Ectodermal cell (in vitro differentiated cells): Measurements from ENCODE around the gene CLDN19.
A peak's percentile ranks its signal among the peaks of the same experiment; 100 is the strongest.

Experiments
- H3K27ac ChIP-seq: 2 replicates; pipeline ENCODE4 v1.7.0; 2013; ENCODE audit warnings: mild to moderate bottlenecking, low read depth, low read length; ENCODE audit not compliant: insufficient read depth, poor library complexity, severe bottlenecking
- H3K27me3 ChIP-seq: 2 replicates; pipeline ENCODE4 v1.7.0; 2013; ENCODE audit warnings: mild to moderate bottlenecking, low read length; ENCODE audit not compliant: insufficient read depth, control insufficient read depth, poor library complexity, severe bottlenecking
- H3K36me3 ChIP-seq: one replicate; pipeline ENCODE4 v1.7.0; 2013; ENCODE audit warnings: low read length; ENCODE audit not compliant: control insufficient read depth, insufficient read depth
- H3K4me1 ChIP-seq: one replicate; pipeline ENCODE4 v1.7.0; 2013; ENCODE audit warnings: low read length; ENCODE audit not compliant: control insufficient read depth, insufficient read depth
- H3K4me3 ChIP-seq: 2 replicates; pipeline ENCODE4 v1.7.0; 2013; ENCODE audit warnings: low read depth, low read length, control low read depth; ENCODE audit not compliant: insufficient read depth
- H3K9me3 ChIP-seq: 2 replicates; pipeline ENCODE4 v1.7.0; 2013; ENCODE audit warnings: mild to moderate bottlenecking, low read length, moderate library complexity; ENCODE audit not compliant: control insufficient read depth
- WGBS, 2 experiments: methylation state at CpG; one replicate each; pipeline ENCODE4 v1.1.7; 2013; ENCODE audit warnings: missing lambda C conversion rate in 2 of 2; 5-methylcytosine and 5-hydroxymethylcytosine counted together

CLDN19 gene

DNA sequence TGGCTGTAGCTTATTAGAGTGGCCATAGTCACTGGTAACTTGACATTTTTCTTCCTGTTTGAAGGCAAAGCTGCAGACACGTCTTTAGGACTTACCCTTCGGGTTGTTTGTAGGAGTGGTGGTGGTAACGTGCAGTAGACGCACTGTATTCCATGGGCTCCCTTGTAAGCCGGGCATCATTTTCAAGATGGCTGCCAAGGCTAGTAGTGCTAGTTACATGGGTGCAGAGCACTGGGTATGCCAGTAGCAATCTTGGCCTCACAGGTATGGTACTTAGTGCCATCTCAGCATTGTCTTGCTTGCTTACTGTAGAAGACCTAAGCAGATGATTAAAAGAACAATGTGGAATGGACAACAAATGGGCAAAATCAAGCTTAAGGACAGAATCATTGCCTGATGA, 55.9 kb downstream of the CLDN19 start:
- Histone ChIP-seq H3K9me3 (no peaks in the 10 kb centered on the region), H3K27me3 (no peaks in the 10 kb centered on the region), H3K4me3 (peak overlapping the region; percentile 42), H3K4me1 (peaks cover 20% of the 10 kb centered on the region), H3K36me3 (no peaks in the 10 kb centered on the region), H3K27ac (no peak overlapping the region)
- 11 to 15% methylated on average over 5 of the region's 5 CpGs for WGBS, 2 experiments
